Caco-2 (cell line): ENCODE measurements around the gene CDKAL1. TPM values are rescaled to one million over a fixed set of nuclear protein-coding genes. Genes with fewer than 3 reads are reported as not detected.
A peak's percentile ranks its signal among the peaks of the same experiment; 100 is the strongest.

Experiments used
- BruUV-seq: library from RNA; stranded (reverse); fragments of 400-500 nt; replicated peaks from 2 replicates; lab custom pipeline; 2021; lab: Mats Ljungman, UMichigan
- CTCF ChIA-PET: fragments of 300-600 bp; sonication (Branson Sonifier 250); formaldehyde crosslinking; loops from one replicate; lab custom pipeline; 2022; ENCODE audit warnings: antibody characterized with exemption; lab: Charles Lee
- POLR2A ChIA-PET: fragments of 300-600 bp; sonication (Branson Sonifier 250); formaldehyde crosslinking; loops from one replicate; lab custom pipeline; 2022; ENCODE audit warnings: antibody characterized with exemption; lab: Charles Lee
- DNase-seq, 2 experiments: peaks; one replicate each; pipeline versions ENCODE4 v3.0.0 to v3.0.0-alpha.2; 2020 to 2022
- H3K27me3 ChIP-seq: replicated peaks from 2 replicates; pipeline ENCODE4 v1.6.0; 2011; ENCODE audit warnings: low read length; ENCODE audit not compliant: control insufficient read depth, insufficient read depth
- H3K36me3 ChIP-seq: 2 replicates; pipeline ENCODE4 v1.5.1; 2011; ENCODE audit warnings: low read length; ENCODE audit not compliant: control insufficient read depth, insufficient read depth
- H3K4me1 ChIP-seq: fragments of 250-450 bp; sonication (Bioruptor Pico); 2 replicates; pipeline ENCODE4 v1.5.1; 2020; ENCODE audit warnings: mild to moderate bottlenecking
- H3K4me3 ChIP-seq: 2 replicates; pipeline ENCODE4 v1.5.1; 2011; ENCODE audit warnings: low read depth, mild to moderate bottlenecking, control low read depth, low read length
- H3K9me3 ChIP-seq: fragments of 250-450 bp; sonication (Bioruptor Pico); 2 replicates; pipeline ENCODE4 v1.5.1; 2020; ENCODE audit warnings: mild to moderate bottlenecking, moderate library complexity
- H3K27ac Mint-ChIP-seq: one replicate; pipeline ENCODE4 v1.8.0; 2022; ENCODE audit warnings: mixed read lengths; ENCODE audit not compliant: unreplicated experiment
- H3K27me3 Mint-ChIP-seq: one replicate; pipeline ENCODE4 v1.8.0; 2022; ENCODE audit warnings: mixed read lengths; ENCODE audit not compliant: insufficient read depth, unreplicated experiment
- H3K36me3 Mint-ChIP-seq: one replicate; pipeline ENCODE4 v1.8.0; 2022; ENCODE audit warnings: mild to moderate bottlenecking, mixed read lengths; ENCODE audit not compliant: insufficient read depth, unreplicated experiment
- H3K4me1 Mint-ChIP-seq: one replicate; pipeline ENCODE4 v1.8.0; 2022; ENCODE audit warnings: low read depth, mixed read lengths; ENCODE audit not compliant: unreplicated experiment
- H3K4me3 Mint-ChIP-seq: one replicate; pipeline ENCODE4 v1.8.0; 2022; ENCODE audit warnings: mild to moderate bottlenecking, moderate library complexity, mixed read lengths; ENCODE audit not compliant: unreplicated experiment
- H3K9me3 Mint-ChIP-seq: one replicate; pipeline ENCODE4 v1.8.0; 2022; ENCODE audit warnings: mixed read lengths; ENCODE audit not compliant: unreplicated experiment
- intact Hi-C: fragments of 100-400 bp; cut with micrococcal nuclease; formaldehyde crosslinking; loops from one replicate; pipeline ENCODE4 v1.10.0; 2022; ENCODE audit not compliant: unreplicated experiment
- total RNA-seq: library from RNA; stranded (reverse); gene quantifications from 2 replicates; pipeline ENCODE4 v1.2.3, GENCODE V29; 2022
- TF ChIP-seq, protein P1 (sequence below), 2 experiments: fragments of 200-600 bp in 1 of 2; IDR thresholded peaks; 1 replicate in 1 of 2; 2 replicates in 1 of 2; pipeline versions ENCODE4 v1.5.1 to v1.8.0; 2011 to 2022; ENCODE audit warnings: antibody characterized with exemption in 1 of 2, control low read depth in 1 of 2, inconsistent platforms in 1 of 2, low read depth in 1 of 2, low read length in 1 of 2, mild to moderate bottlenecking in 1 of 2, moderate library complexity in 1 of 2; ENCODE audit not compliant: insufficient read depth in 1 of 2, severe bottlenecking in 1 of 2, unreplicated experiment in 1 of 2

Gene CDKAL1
- total RNA-seq, 1 experiment from 2014 or later, result 18.7 TPM

DNA sequence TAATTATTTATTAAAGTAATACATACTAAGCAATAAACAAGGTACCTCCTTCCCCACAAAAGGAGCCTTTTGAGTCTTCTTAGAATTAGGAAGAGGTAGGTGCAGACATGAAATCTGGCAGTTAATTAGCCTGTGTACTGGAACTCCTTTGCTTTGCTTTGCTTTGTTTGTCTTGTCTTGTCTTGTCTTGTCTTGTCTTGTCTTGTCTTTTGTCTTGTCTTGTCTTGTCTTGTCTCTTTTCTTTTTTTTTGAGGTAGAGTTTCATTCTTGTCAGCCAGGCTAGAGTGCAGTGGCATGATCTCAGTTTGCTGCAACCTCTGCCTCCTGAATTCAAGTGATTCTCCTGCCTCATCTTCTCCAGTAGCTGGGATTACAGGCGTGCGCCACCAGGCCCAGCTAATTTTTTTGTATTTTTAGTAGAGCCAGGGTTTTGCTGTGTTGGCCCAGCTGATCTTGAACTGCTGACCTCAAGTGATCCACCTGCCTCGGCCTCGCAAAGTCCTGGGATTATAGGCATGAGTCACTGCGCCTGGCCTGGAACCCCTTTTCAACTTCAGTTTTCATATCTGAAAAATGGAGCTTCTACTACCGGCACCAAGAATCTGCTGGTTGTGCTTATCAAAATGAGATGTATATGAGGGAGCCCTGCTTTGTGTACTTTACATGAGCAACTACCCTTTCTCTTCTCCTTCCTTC lies 301.2 kb downstream of the CDKAL1 start:
- no peak overlapping the region for H3K4me3 Mint-ChIP-seq
- DNase-seq, result no peak
- Histone ChIP-seq H3K27me3 (no peaks in the 10 kb centered on the region), H3K9me3 (no peaks in the 10 kb centered on the region), H3K36me3 (no peaks in the 10 kb centered on the region), H3K4me3 (no peak overlapping the region), H3K4me1 (peaks cover 1% of the 10 kb centered on the region; the same call in 1 of the 2 replicates)
- peaks cover 6% of the 10 kb centered on the region for H3K36me3 Mint-ChIP-seq
- no peaks in the 10 kb centered on the region for H3K27me3 Mint-ChIP-seq
- peaks cover 19% of the 10 kb centered on the region for H3K4me1 Mint-ChIP-seq
- POLR2A ChIA-PET, result no interaction called here
- intact Hi-C loops, result no loop called here
- CTCF ChIA-PET, result no interaction called here
- BruUV-seq, result no TSS peak
- TF ChIP-seq, protein P1, sequence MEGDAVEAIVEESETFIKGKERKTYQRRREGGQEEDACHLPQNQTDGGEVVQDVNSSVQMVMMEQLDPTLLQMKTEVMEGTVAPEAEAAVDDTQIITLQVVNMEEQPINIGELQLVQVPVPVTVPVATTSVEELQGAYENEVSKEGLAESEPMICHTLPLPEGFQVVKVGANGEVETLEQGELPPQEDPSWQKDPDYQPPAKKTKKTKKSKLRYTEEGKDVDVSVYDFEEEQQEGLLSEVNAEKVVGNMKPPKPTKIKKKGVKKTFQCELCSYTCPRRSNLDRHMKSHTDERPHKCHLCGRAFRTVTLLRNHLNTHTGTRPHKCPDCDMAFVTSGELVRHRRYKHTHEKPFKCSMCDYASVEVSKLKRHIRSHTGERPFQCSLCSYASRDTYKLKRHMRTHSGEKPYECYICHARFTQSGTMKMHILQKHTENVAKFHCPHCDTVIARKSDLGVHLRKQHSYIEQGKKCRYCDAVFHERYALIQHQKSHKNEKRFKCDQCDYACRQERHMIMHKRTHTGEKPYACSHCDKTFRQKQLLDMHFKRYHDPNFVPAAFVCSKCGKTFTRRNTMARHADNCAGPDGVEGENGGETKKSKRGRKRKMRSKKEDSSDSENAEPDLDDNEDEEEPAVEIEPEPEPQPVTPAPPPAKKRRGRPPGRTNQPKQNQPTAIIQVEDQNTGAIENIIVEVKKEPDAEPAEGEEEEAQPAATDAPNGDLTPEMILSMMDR (IDR thresholded peaks at IDR 0.05; ENCODE audit: insufficient read depth in 1 of 2, low read depth in 1 of 2, low read length in 1 of 2, severe bottlenecking in 1 of 2, unreplicated experiment in 1 of 2), result no peak
- H3K9me3 Mint-ChIP-seq, result no peaks in the 10 kb centered on the region
- peak overlapping the region; percentile 14 for H3K27ac Mint-ChIP-seq

DNA sequence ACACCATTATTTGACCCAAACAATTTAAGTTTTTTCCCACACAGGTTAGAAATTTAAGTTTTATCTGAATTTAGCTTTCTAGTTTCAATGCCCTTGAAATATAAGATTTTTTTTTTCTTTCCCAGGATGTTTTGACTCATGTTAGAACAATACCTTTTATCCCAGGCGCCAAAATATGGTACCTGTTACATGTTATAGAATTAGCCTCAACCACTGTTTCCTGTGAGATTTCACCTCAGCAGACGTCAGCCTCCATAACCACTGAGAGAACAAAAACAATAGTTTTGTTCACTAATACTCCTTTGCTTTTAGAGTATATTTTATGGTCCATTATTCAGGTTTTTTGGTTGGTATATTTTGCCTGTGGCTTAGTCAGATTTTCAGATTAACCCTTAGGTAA lies 302.9 kb downstream of the CDKAL1 start:
- Mint-ChIP-seq H3K27me3 (no peaks in the 10 kb centered on the region), H3K27ac (no peak overlapping the region), H3K4me3 (no peak overlapping the region), H3K36me3 (peaks cover 6% of the 10 kb centered on the region), H3K4me1 (peaks cover 22% of the 10 kb centered on the region), H3K9me3 (no peaks in the 10 kb centered on the region)
- no TSS peak for BruUV-seq
- Histone ChIP-seq H3K4me3 (no peak overlapping the region), H3K4me1 (peaks cover 7% of the 10 kb centered on the region), H3K9me3 (no peaks in the 10 kb centered on the region), H3K27me3 (no peaks in the 10 kb centered on the region), H3K36me3 (no peaks in the 10 kb centered on the region)
- intact Hi-C loops, result no loop called here
- TF ChIP-seq, protein P1 (IDR thresholded peaks at IDR 0.05; ENCODE audit: insufficient read depth in 1 of 2, low read depth in 1 of 2, low read length in 1 of 2, severe bottlenecking in 1 of 2, unreplicated experiment in 1 of 2), result no peak
- CTCF ChIA-PET, result no interaction called here
- no peak for DNase-seq
- POLR2A ChIA-PET, result no interaction called here

DNA sequence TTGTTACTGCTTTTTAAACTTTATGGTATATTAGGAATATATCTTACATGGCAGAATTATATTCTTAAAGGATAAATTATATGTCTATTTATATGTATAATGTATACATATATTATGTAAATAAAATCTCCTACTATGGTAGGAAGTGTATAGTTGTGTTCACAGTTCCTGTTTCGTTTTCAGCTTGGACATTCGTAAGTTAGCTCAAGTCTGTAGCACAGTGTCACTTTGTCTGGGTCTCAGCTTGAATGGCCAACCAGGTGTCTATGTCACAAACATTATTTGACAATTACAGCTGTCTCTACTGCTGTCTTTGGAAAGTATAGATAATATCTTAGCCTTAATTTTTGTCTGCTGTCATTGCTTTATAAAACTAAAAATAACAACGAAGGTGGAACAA lies 303.9 kb downstream of the CDKAL1 start:
- Mint-ChIP-seq H3K4me1 (peaks cover 22% of the 10 kb centered on the region), H3K9me3 (no peaks in the 10 kb centered on the region), H3K27me3 (no peaks in the 10 kb centered on the region), H3K27ac (no peak overlapping the region), H3K36me3 (peaks cover 6% of the 10 kb centered on the region), H3K4me3 (no peak overlapping the region)
- Histone ChIP-seq H3K4me3 (no peak overlapping the region), H3K36me3 (no peaks in the 10 kb centered on the region), H3K9me3 (no peaks in the 10 kb centered on the region), H3K27me3 (no peaks in the 10 kb centered on the region), H3K4me1 (peaks cover 7% of the 10 kb centered on the region)
- ChIA-PET POLR2A (no interaction called here), CTCF (no interaction called here)
- DNase-seq, result no peak
- BruUV-seq, result no TSS peak
- intact Hi-C loops, result no loop called here
- TF ChIP-seq, protein P1 (IDR thresholded peaks at IDR 0.05; ENCODE audit: insufficient read depth in 1 of 2, low read depth in 1 of 2, low read length in 1 of 2, severe bottlenecking in 1 of 2, unreplicated experiment in 1 of 2), result no peak
